Activated CD4-positive, alpha-beta T cell treated with anti-CD3 and anti-CD28 coated beads, Interleukin-2, amount 10 ng/mL, durations not matched to agents 24 days and 14 days (primary cell): ENCODE results near the gene C20orf204. TPM values are rescaled to one million over a fixed set of nuclear protein-coding genes. Genes with fewer than 3 reads are reported as not detected.

ENCODE experiments used
- DNase-seq: peaks from one replicate; pipeline ENCODE4 v3.0.0; 2022
- H3K27ac Mint-ChIP-seq: one replicate; pipeline ENCODE4 v1.8.0; 2022; ENCODE audit warnings: mild to moderate bottlenecking, mixed read lengths
- H3K27me3 Mint-ChIP-seq: one replicate; pipeline ENCODE4 v1.8.0; 2022; ENCODE audit warnings: mixed read lengths
- H3K36me3 Mint-ChIP-seq: one replicate; pipeline ENCODE4 v1.8.0; 2022; ENCODE audit warnings: low read depth, mild to moderate bottlenecking, mixed read lengths
- H3K4me1 Mint-ChIP-seq: one replicate; pipeline ENCODE4 v1.8.0; 2021; ENCODE audit warnings: mixed read lengths
- H3K4me3 Mint-ChIP-seq: one replicate; pipeline ENCODE4 v1.8.0; 2022; ENCODE audit warnings: mild to moderate bottlenecking, moderate library complexity, mixed read lengths
- H3K9me3 Mint-ChIP-seq: one replicate; pipeline ENCODE4 v1.8.0; 2021; ENCODE audit warnings: mixed read lengths
- intact Hi-C: fragments of 100-400 bp; cut with micrococcal nuclease; formaldehyde crosslinking; loops from one replicate; pipeline ENCODE4 v1.15.1; 2023
- total RNA-seq: library from RNA; stranded (reverse); gene quantifications from 2 replicates; pipeline ENCODE4 v1.2.3, GENCODE V29; 2022

The C20orf204 gene
- total RNA-seq, 1 donor from 2014 or later = 6.8 TPM

- Mint-ChIP-seq H3K27me3 (no peaks in the 10 kb centered on the region), H3K9me3 (no peaks in the 10 kb centered on the region), H3K4me3 (peak overlapping the region; percentile 8), H3K4me1 (peaks cover 38% of the 10 kb centered on the region), H3K36me3 (peaks cover 34% of the 10 kb centered on the region), H3K27ac (peak overlapping the region; percentile 95)
- DNase-seq = peak; percentile 59
- intact Hi-C loops = no loop called here
Measured at GRCh38 chr20:64033981-64034493, 1.9 kb upstream of the C20orf204 start.

- Mint-ChIP-seq H3K4me1 (peaks cover 45% of the 10 kb centered on the region), H3K27me3 (no peaks in the 10 kb centered on the region), H3K4me3 (peak overlapping the region; percentile 79), H3K36me3 (peaks cover 25% of the 10 kb centered on the region), H3K27ac (peak overlapping the region; percentile 95), H3K9me3 (no peaks in the 10 kb centered on the region)
- intact Hi-C loops = loop anchor here (5.0 kb wide), 1 partner anchor 498 kb away; the partner anchor contains the start of gene PTK6
- peak; percentile 87 for DNase-seq
Measured at GRCh38 chr20:64035066-64035932, 683 bp upstream of the C20orf204 start.

- Mint-ChIP-seq H3K36me3 (peaks cover 18% of the 10 kb centered on the region), H3K27ac (peak overlapping the region; percentile 84), H3K9me3 (no peaks in the 10 kb centered on the region), H3K27me3 (no peaks in the 10 kb centered on the region), H3K4me1 (peaks cover 49% of the 10 kb centered on the region), H3K4me3 (peak overlapping the region; percentile 79)
- intact Hi-C loops = loop anchor here (5.0 kb wide), 1 partner anchor 499 kb away; the partner anchor contains the start of gene PTK6
- DNase-seq = peak; percentile 64
Measured at GRCh38 chr20:64036346-64037198, 590 bp downstream of the C20orf204 start.

- H3K27ac Mint-ChIP-seq = peak overlapping the region; percentile 84
- H3K4me1 Mint-ChIP-seq = peaks cover 50% of the 10 kb centered on the region
- no peak for DNase-seq
- peak overlapping the region; percentile 79 for H3K4me3 Mint-ChIP-seq
- no peaks in the 10 kb centered on the region for H3K9me3 Mint-ChIP-seq
- peaks cover 16% of the 10 kb centered on the region for H3K36me3 Mint-ChIP-seq
- intact Hi-C loops = loop anchor here (5.0 kb wide), 1 partner anchor 500 kb away; the partner anchor contains the start of gene PTK6
- H3K27me3 Mint-ChIP-seq = no peaks in the 10 kb centered on the region
Measured at GRCh38 chr20:64037199-64037497, 1.2 kb downstream of the C20orf204 start.

GRCh38 chr20:64037498-64038213 is 1.7 kb downstream of the C20orf204 start:
- peak; percentile 77 for DNase-seq
- Mint-ChIP-seq H3K4me1 (peaks cover 51% of the 10 kb centered on the region), H3K27me3 (no peaks in the 10 kb centered on the region), H3K36me3 (peaks cover 13% of the 10 kb centered on the region), H3K27ac (peak overlapping the region; percentile 84), H3K9me3 (no peaks in the 10 kb centered on the region), H3K4me3 (peak overlapping the region; percentile 79)
- intact Hi-C loops = loop anchor here (1.0 to 5.0 kb wide), 3 partner anchors 19 to 500 kb away; partner anchors contain the start of gene PTK6

GRCh38 chr20:64038224-64038564 is 2.2 kb downstream of the C20orf204 start:
- intact Hi-C loops = loop anchor here (1.0 to 5.0 kb wide), 3 partner anchors 19 to 501 kb away; partner anchors contain the start of gene PTK6
- Mint-ChIP-seq H3K36me3 (peaks cover 11% of the 10 kb centered on the region), H3K4me1 (peaks cover 51% of the 10 kb centered on the region), H3K9me3 (no peaks in the 10 kb centered on the region), H3K4me3 (peak overlapping the region; percentile 79), H3K27ac (peak overlapping the region; percentile 84), H3K27me3 (no peaks in the 10 kb centered on the region)
- DNase-seq = no peak

- H3K4me3 Mint-ChIP-seq = peak overlapping the region; percentile 79
- intact Hi-C loops = loop anchor here (1.0 to 5.0 kb wide), 4 partner anchors 18 to 501 kb away; partner anchors contain the start of gene PTK6
- H3K4me1 Mint-ChIP-seq = peaks cover 48% of the 10 kb centered on the region
- H3K36me3 Mint-ChIP-seq = peaks cover 8% of the 10 kb centered on the region
- DNase-seq = peak; percentile 95
- peak overlapping the region; percentile 80 for H3K27ac Mint-ChIP-seq
- no peaks in the 10 kb centered on the region for H3K27me3 Mint-ChIP-seq
- H3K9me3 Mint-ChIP-seq = no peaks in the 10 kb centered on the region
Measured at GRCh38 chr20:64038565-64039292, 2.7 kb downstream of the C20orf204 start.

- Mint-ChIP-seq H3K27me3 (no peaks in the 10 kb centered on the region), H3K36me3 (peaks cover 2% of the 10 kb centered on the region), H3K4me1 (peaks cover 45% of the 10 kb centered on the region), H3K9me3 (no peaks in the 10 kb centered on the region), H3K4me3 (peak overlapping the region; percentile 79), H3K27ac (peak overlapping the region; percentile 80)
- DNase-seq = no peak
- intact Hi-C loops = loop anchor here (1.0 to 5.0 kb wide), 3 partner anchors 17 to 502 kb away; partner anchors contain the start of gene PTK6
Measured at GRCh38 chr20:64039293-64040160, 3.5 kb downstream of the C20orf204 start.

- DNase-seq = peak; percentile 59
- Mint-ChIP-seq H3K36me3 (peaks cover under 1% of the 10 kb centered on the region), H3K27me3 (no peaks in the 10 kb centered on the region), H3K9me3 (no peaks in the 10 kb centered on the region), H3K4me1 (peaks cover 40% of the 10 kb centered on the region), H3K27ac (peak overlapping the region; percentile 77), H3K4me3 (peak overlapping the region; percentile 86)
- intact Hi-C loops = no loop called here
Measured at GRCh38 chr20:64040231-64041039, 4.5 kb downstream of the C20orf204 start.

- Mint-ChIP-seq H3K4me3 (peak overlapping the region; percentile 86), H3K27ac (peak overlapping the region; percentile 77), H3K36me3 (no peaks in the 10 kb centered on the region), H3K4me1 (peaks cover 42% of the 10 kb centered on the region), H3K9me3 (no peaks in the 10 kb centered on the region), H3K27me3 (peaks cover 5% of the 10 kb centered on the region)
- intact Hi-C loops = no loop called here
- DNase-seq = no peak
Measured at GRCh38 chr20:64041040-64041780, 5.2 kb downstream of the C20orf204 start.

GRCh38 chr20:64041781-64042053 is 5.7 kb downstream of the C20orf204 start:
- Mint-ChIP-seq H3K27ac (peak overlapping the region; percentile 15), H3K27me3 (peaks cover 9% of the 10 kb centered on the region), H3K4me1 (peaks cover 40% of the 10 kb centered on the region), H3K9me3 (no peaks in the 10 kb centered on the region), H3K36me3 (no peaks in the 10 kb centered on the region), H3K4me3 (peak overlapping the region; percentile 86)
- intact Hi-C loops = no loop called here
- peak; percentile 59 for DNase-seq
